Stimulated activated naive CD4-positive, alpha-beta T cell (primary cell): Measurements from ENCODE around the gene CXCL11.
A peak's percentile ranks its signal among the peaks of the same experiment; 100 is the strongest.
"Not testable (repeated sequence)": the region's sequence is repeated elsewhere in the genome, so short reads cannot be mapped to it uniquely, and the experiment has no call there.

Experiments used
- DNase-seq, 6 experiments: peaks; one replicate each; lab custom pipeline; 2025; lab: John Stamatoyannopoulos, UW

CXCL11 gene

GRCh38 chr4:76042241-76042998 is 6.5 kb upstream of the CXCL11 start:
- DNase-seq = not testable (repeated sequence)

- no peak for DNase-seq
Observed at GRCh38 chr4:76036855-76037254, 985 bp upstream of the CXCL11 start.

- no peak for DNase-seq
Observed at GRCh38 chr4:76035141-76035540, 729 bp downstream of the CXCL11 start.

GRCh38 chr4:76029300-76029699 is 6.6 kb downstream of the CXCL11 start:
- DNase-seq = no peak

GRCh38 chr4:76028350-76028765 is 7.5 kb downstream of the CXCL11 start:
- peak in 3 of 6 experiments; percentile 39 to 48 (median 47) for DNase-seq

GRCh38 chr4:76024065-76024464 is 11.8 kb downstream of the CXCL11 start:
- no peak for DNase-seq

- DNase-seq = no peak
Observed at GRCh38 chr4:76023389-76023788, 12.5 kb downstream of the CXCL11 start, which contains the start of gene CXCL10. TSS of gene CXCL10 (minus strand) at chr4:76023497. CDS start at chr4:76023431, 66 bp downstream.

- DNase-seq = no peak
Observed at GRCh38 chr4:76022677-76023076, 13.2 kb downstream of the CXCL11 start.

GRCh38 chr4:76022031-76022430 is 13.8 kb downstream of the CXCL11 start:
- DNase-seq = no peak

- DNase-seq = no peak
Observed at GRCh38 chr4:76017056-76017686, 18.7 kb downstream of the CXCL11 start.

- no peak for DNase-seq
Observed at GRCh38 chr4:76016393-76016792, 19.5 kb downstream of the CXCL11 start.

GRCh38 chr4:76013540-76013939 is 22.3 kb downstream of the CXCL11 start:
- no peak for DNase-seq

- no peak for DNase-seq
Observed at GRCh38 chr4:76012388-76012801, 23.5 kb downstream of the CXCL11 start.

GRCh38 chr4:76011700-76012387 is 24.0 kb downstream of the CXCL11 start:
- DNase-seq = no peak

GRCh38 chr4:76011018-76011670 is 24.7 kb downstream of the CXCL11 start:
- DNase-seq = no peak

- DNase-seq = no peak
Observed at GRCh38 chr4:76010576-76010975, 25.3 kb downstream of the CXCL11 start.

- no peak for DNase-seq
Observed at GRCh38 chr4:76009311-76009710, 26.6 kb downstream of the CXCL11 start.

- DNase-seq = no peak
Observed at GRCh38 chr4:76007089-76007862, 28.6 kb downstream of the CXCL11 start, which contains the start of gene CXCL9. TSS of gene CXCL9 (minus strand) at chr4:76007509. CDS start at chr4:76007449, 60 bp downstream.

GRCh38 chr4:76003620-76004019 is 32.2 kb downstream of the CXCL11 start:
- DNase-seq = no peak

GRCh38 chr4:76003035-76003434 is 32.8 kb downstream of the CXCL11 start:
- no peak for DNase-seq

- DNase-seq = no peak
Observed at GRCh38 chr4:76002176-76002575, 33.7 kb downstream of the CXCL11 start.
